ENCODE data around the gene CMTM5.
"Not testable (repeated sequence)": the region's sequence is repeated elsewhere in the genome, so short reads cannot be mapped to it uniquely, and the experiment has no call there.

The CMTM5 gene

GRCh38 chr14:23399136-23399535 lies 22.3 kb downstream of the CMTM5 start:
- DNase-seq (ENCODE audit: low spot score), result no peak

- DNase-seq (ENCODE audit: low spot score), result no peak
These were observed 22.7 kb downstream of the CMTM5 start for GRCh38 chr14:23399591-23399990.

- DNase-seq (ENCODE audit: low spot score), result not testable (repeated sequence)
These were observed 23.8 kb downstream of the CMTM5 start for GRCh38 chr14:23400496-23401149.

GRCh38 chr14:23401291-23401690 lies 24.4 kb downstream of the CMTM5 start:
- no peak for DNase-seq (ENCODE audit: low spot score)

GRCh38 chr14:23402296-23403138 lies 25.7 kb downstream of the CMTM5 start:
- DNase-seq (ENCODE audit: low spot score), result no peak

GRCh38 chr14:23403139-23403438 lies 26.2 kb downstream of the CMTM5 start:
- DNase-seq (ENCODE audit: low spot score), result no peak

- no peak for DNase-seq (ENCODE audit: low spot score)
These were observed 27.1 kb downstream of the CMTM5 start for GRCh38 chr14:23403908-23404307.

GRCh38 chr14:23404331-23404900 lies 27.6 kb downstream of the CMTM5 start:
- no peak for DNase-seq (ENCODE audit: low spot score)

- DNase-seq (ENCODE audit: low spot score), result no peak
These were observed 28.2 kb downstream of the CMTM5 start for GRCh38 chr14:23405096-23405495.

- DNase-seq (ENCODE audit: low spot score), result no peak
These were observed 28.7 kb downstream of the CMTM5 start for GRCh38 chr14:23405516-23406025.

- no peak for DNase-seq (ENCODE audit: low spot score)
These were observed 29.4 kb downstream of the CMTM5 start for GRCh38 chr14:23406244-23406643.

- DNase-seq (ENCODE audit: low spot score), result no peak
These were observed 30.0 kb downstream of the CMTM5 start for GRCh38 chr14:23406725-23407355.

GRCh38 chr14:23407516-23408306 lies 30.9 kb downstream of the CMTM5 start, which contains the start of gene MYH6:
Gene MYH6, minus strand, starts transcription at chr14:23408273. Its CDS starts 1,050 bp downstream, at chr14:23407223.
- no peak for DNase-seq (ENCODE audit: low spot score)

GRCh38 chr14:23408307-23408630 lies 31.4 kb downstream of the CMTM5 start:
- no peak for DNase-seq (ENCODE audit: low spot score)

- DNase-seq (ENCODE audit: low spot score), result no peak
These were observed 32.6 kb downstream of the CMTM5 start for GRCh38 chr14:23409475-23409874.

- DNase-seq (ENCODE audit: low spot score), result no peak
These were observed 33.3 kb downstream of the CMTM5 start for GRCh38 chr14:23409966-23410635.

- no peak for DNase-seq (ENCODE audit: low spot score)
These were observed 35.0 kb downstream of the CMTM5 start for GRCh38 chr14:23411563-23412525.

- no peak for DNase-seq (ENCODE audit: low spot score)
These were observed 36.8 kb downstream of the CMTM5 start for GRCh38 chr14:23413681-23414080.

GRCh38 chr14:23414254-23414653 lies 37.4 kb downstream of the CMTM5 start:
- no peak for DNase-seq (ENCODE audit: low spot score)

Data from kidney capillary endothelial cell (primary cell).